Measurements from ENCODE around the gene MTMR2. TPM values are rescaled to one million over a fixed set of nuclear protein-coding genes. Genes with fewer than 3 reads are reported as not detected.

The MTMR2 gene
- total RNA-seq, 1 donor from 2014 or later, result 32.6 TPM

- TF ChIP-seq CTCF (conservative IDR thresholded peaks at IDR 0.05; ENCODE audit: low read depth, low read length), result peak; percentile 71
- peak; percentile 58 for DNase-seq (ENCODE audit: low read depth)
- no peak overlapping the region for H3K4me3 ChIP-seq (ENCODE audit: low read depth, low read length)
Observed at GRCh38 chr11:95849087-95849825, 74.7 kb downstream of the MTMR2 start.

GRCh38 chr11:95845167-95845566, 78.7 kb downstream of the MTMR2 start:
- DNase-seq (ENCODE audit: low read depth), result no peak
- no peak for TF ChIP-seq CTCF (conservative IDR thresholded peaks at IDR 0.05; ENCODE audit: low read depth, low read length)
- no peak overlapping the region for H3K4me3 ChIP-seq (ENCODE audit: low read depth, low read length)

GRCh38 chr11:95835768-95836488, 88.0 kb downstream of the MTMR2 start:
- no peak overlapping the region for H3K4me3 ChIP-seq (ENCODE audit: low read depth, low read length)
- DNase-seq (ENCODE audit: low read depth), result peak; percentile 66
- TF ChIP-seq CTCF (conservative IDR thresholded peaks at IDR 0.05; ENCODE audit: low read depth, low read length), result peak; percentile 97

GRCh38 chr11:95835351-95835750, 88.6 kb downstream of the MTMR2 start:
- H3K4me3 ChIP-seq (ENCODE audit: low read depth, low read length), result no peak overlapping the region
- TF ChIP-seq CTCF (conservative IDR thresholded peaks at IDR 0.05; ENCODE audit: low read depth, low read length), result no peak
- DNase-seq (ENCODE audit: low read depth), result no peak

GRCh38 chr11:95833378-95833777, 90.5 kb downstream of the MTMR2 start:
- no peak for TF ChIP-seq CTCF (conservative IDR thresholded peaks at IDR 0.05; ENCODE audit: low read depth, low read length)
- no peak overlapping the region for H3K4me3 ChIP-seq (ENCODE audit: low read depth, low read length)
- no peak for DNase-seq (ENCODE audit: low read depth)

GRCh38 chr11:95832763-95833162, 91.1 kb downstream of the MTMR2 start:
- no peak for TF ChIP-seq CTCF (conservative IDR thresholded peaks at IDR 0.05; ENCODE audit: low read depth, low read length)
- DNase-seq (ENCODE audit: low read depth), result no peak
- H3K4me3 ChIP-seq (ENCODE audit: low read depth, low read length), result no peak overlapping the region

Measured in epithelial cell of proximal tubule (primary cell).